ENCODE results near the gene HAGHL.

The HAGHL gene

DNA sequence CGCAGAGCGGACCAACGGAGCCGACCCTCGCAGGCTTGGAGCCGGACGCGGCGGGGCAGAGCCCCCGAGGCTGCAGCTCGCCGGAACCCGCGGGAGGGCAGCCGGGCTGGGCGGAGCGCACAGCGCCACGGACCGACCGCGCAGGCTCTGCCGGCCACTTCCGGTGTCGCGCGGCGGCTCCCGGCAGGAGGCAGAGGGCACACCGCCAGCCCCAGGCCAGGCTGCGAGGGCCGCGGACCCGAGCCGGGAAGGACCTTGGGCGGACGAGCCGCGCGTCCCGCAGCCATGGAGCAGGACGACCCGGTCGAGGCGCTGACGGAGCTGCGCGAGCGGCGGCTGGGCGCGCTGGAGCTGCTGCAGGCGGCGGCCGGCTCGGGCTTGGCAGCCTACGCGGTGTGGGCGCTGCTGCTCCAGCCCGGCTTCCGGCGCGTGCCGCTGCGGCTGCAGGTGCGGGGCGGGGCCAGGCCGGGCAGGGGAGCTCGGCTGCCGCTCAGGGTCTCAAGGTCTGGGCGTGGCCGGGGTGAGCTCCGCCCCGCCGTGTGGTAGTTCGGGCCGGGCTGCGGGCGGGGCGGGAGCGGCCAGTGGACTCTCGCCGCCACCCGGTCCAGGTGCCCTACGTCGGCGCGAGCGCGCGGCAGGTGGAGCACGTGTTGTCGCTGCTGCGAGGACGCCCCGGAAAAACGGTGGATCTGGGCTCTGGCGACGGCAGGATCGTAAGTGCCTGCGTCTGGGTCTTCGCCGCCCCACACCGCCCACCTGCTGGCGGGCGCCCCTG, 5.7 kb upstream of the HAGHL start, which contains the start of gene ANTKMT:
Gene ANTKMT (plus strand): TSS at position 157 of the 775 bp plus-strand sequence. CDS start 129 bp downstream, at position 286.
- DNase-seq (ENCODE audit: low read depth in 2 of 2): peak in 1 of 2 donors; percentile 53

- DNase-seq (ENCODE audit: low read depth in 2 of 2): no peak
Measured at GRCh38 chr16:721765-722540, 5.0 kb upstream of the HAGHL start.

DNA sequence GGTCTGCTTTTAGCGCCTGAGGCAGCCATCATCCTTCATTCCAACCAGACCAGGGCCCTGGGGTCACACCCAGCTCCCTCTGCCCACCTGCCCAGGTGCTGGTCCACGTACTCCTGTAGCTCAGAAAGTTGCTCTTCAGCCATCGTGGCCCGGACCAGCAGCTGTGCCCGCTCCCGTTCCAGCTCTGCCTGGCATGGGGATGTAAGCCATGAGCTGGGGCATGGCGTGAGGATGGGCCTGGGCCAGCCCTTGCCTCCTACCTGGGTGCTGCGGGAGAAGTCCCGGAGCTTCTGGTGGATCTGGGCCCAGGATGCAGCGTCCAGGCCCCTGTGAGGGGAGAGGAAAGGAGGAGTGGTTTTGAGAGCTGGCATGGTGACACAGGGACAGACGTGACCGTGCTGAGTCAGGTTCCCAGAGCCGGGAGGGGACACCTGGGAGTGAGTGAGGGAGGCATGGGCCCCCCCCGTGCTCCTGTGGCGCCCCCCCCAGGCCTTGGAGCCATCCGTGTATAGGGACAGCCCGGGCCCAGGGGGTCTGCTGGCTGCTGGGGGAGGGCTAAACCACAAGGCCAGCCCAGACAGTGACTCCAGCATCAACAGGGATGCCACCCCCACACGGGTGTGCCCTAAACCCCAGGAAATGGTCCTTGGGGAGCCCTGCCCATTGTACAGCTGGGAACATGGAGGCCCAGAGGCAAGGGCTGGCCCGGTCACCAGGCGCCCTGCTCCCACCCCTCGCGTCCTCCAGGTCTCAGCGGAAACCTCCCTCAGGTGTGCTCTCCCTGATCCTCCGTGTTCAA, 3.9 kb upstream of the HAGHL start:
- DNase-seq (ENCODE audit: low read depth in 2 of 2): no peak

DNA sequence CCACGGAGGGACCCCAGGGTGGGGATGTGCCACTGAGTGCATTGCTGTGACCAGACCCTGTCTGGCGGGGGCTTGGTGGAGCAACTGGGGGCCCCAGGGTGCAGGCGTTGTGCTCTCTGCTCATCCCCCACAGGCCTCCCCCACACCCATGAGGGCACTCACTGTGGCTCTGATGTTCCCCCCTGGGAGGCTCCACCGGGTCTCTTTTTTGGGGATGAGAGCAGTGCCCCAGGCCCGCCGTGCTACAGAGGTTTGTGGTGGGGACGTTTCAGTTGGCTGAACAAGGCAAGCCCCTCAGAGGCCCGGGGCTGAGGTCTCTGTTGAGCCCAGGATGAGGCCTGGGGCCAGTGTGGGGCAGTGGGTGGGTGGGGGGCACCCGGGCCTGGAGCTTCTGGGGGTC, 3.2 kb upstream of the HAGHL start:
- no peak for DNase-seq (ENCODE audit: low read depth in 2 of 2)

DNA sequence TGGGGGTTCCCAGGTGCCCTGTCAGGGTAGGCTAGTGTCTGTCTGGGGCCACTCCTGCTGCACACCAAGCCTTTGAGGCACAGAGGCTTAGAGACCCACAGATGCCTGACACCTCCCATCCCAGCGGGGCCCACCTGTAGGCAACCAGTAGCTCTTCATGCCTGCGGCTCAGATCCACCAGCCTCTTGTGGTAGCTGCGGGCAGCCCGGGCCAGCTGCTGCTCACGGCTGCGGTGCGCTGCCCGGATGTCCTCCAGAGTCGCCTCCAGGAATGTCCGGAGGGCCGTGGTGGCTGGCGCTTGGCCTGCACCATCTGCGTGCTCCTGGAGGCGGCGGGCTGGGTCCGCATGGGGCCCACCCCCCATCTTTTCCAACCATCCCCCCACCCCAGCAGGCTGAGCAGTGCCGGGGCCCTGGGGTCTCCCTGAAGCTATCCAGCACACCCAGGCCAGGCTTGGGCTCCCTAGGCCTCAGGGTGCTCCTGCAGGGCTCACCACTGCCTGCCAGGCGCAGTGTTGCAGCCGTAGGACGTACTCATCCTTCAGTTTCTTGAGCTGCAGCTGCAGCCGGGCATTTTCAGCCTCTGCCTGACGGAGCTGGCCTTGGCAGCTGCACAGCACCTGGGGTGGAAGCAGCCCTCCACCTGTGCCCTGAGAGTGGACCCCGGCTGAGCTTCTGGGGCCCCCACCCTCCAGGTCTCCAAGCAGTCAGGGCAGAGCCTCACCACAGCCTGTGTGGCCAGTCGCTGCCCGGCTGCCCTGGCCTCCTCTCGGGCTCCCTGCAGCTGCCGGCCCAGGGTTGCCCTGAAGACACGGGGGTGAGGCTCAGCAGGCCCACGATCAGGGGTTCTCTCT, 2.5 kb upstream of the HAGHL start:
- DNase-seq (ENCODE audit: low read depth in 2 of 2): no peak

DNA sequence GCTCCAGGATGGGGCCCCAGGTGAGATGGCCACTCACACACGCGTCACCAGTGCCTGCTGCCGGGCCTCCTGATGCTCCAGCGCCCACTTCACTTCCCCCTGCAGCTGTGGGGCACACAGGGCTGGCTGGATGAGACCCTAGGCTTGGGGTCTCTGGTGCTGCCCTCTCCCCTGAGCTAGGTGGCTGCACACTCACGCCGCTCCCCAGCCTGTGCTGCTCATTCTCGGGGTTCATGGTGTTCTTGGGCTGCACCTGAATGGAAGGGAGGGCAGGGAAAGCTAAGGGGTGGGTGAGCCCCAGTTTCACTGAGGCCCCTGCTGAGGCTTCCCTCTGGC, 1.9 kb upstream of the HAGHL start:
- no peak for DNase-seq (ENCODE audit: low read depth in 2 of 2)

GRCh38 chr16:725463-726187, 1.3 kb upstream of the HAGHL start:
- no peak for DNase-seq (ENCODE audit: low read depth in 2 of 2)

DNA sequence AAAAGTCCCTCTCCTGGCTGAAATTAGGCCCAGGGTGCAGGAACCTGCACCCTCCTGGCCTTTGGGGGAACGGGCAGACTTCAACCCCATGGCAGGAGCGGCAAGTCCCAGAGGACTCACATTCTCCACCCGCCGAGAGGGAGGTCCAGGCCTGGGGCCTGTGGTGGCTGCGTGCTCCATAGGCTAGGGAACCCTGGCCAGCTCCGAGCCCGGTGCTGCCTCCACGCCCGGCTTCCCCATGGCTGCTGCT, 793 bp upstream of the HAGHL start:
- DNase-seq (ENCODE audit: low read depth in 2 of 2): no peak

DNA sequence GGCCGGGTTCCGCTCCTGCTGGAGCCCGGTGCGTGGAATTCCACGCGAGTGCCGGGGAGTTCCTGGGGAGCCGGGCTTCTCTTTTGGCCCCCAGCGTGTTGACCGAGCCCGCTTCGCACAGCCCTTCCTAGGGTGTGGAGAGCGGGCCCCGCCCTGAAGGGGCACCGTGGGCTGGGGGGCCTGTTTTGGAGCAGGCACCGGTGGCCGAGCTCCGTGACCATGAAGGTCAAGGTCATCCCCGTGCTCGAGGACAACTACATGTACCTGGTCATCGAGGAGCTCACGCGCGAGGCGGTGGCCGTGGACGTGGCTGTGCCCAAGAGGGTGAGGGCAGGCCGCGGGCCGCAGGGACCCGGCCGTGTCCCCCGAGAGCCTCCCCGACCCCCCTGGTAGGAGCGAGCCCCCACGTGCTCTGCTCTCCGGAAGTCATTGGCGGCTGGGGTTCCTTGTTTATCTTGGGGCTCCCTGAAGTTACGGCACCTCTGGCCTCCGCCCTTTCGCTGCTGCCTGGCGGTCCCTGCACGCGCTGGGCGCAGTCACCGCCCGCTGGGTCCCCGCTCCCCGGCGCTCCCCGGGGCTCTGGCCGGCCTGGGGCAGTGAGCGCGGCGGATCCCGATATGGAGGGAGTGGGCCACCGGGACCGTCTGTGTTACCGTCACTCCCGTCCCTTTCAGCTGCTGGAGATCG, 528 bp downstream of the HAGHL start:
- DNase-seq (ENCODE audit: low read depth in 2 of 2): no peak

GRCh38 chr16:728131-728889, 1.4 kb downstream of the HAGHL start:
- peak in 1 of 2 donors; percentile 28 for DNase-seq (ENCODE audit: low read depth in 2 of 2)

- no peak for DNase-seq (ENCODE audit: low read depth in 2 of 2)
Measured at GRCh38 chr16:728890-729744, 2.2 kb downstream of the HAGHL start.

DNA sequence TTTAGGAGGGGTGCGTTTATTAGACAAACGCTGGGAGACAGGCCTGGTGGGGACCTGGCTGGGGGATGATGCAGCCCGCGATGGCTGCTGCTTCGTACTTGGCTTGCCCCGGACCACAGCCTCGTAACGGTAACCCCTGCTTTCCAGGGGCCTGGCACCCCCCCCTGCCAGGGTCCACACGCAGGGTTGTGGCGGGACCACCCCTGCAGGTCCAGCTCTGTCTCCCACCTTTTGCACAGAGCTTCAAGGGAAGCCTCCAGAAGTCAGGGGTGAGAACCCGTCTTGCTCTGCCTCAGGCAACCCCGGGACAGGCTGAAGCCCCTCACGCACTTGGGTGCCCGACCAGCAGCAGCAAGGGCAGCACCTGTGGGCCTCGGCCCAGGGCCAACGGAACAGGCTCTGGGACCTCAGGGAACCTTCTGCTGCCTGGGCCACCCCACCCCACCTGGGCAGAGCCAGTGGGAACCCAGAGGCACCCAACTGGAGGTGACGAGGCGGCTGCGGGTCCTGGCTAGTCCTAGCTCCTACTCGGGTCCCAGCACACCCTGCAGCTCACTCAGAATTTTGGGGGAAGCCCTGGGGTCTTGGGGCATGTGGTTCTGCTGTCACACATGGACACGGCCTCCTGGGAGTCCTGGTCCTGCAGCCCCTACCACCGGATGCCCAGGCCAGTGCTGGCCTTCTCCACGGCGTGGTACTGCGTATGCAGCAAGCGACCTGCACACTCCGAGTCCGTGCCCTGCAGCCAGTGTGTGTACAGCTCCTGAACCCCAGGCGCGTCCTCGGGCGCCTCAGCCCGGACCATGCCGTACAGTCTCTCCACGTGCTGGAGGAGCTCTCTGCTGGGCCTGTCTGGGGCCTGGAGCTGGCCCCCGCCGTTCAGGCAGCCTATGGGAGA, 3.1 kb downstream of the HAGHL start:
- no peak for DNase-seq (ENCODE audit: low read depth in 2 of 2)

- no peak for DNase-seq (ENCODE audit: low read depth in 2 of 2)
Measured at GRCh38 chr16:730666-731509, 4.0 kb downstream of the HAGHL start.

GRCh38 chr16:732332-732731, 5.4 kb downstream of the HAGHL start:
- DNase-seq (ENCODE audit: low read depth in 2 of 2): no peak

DNA sequence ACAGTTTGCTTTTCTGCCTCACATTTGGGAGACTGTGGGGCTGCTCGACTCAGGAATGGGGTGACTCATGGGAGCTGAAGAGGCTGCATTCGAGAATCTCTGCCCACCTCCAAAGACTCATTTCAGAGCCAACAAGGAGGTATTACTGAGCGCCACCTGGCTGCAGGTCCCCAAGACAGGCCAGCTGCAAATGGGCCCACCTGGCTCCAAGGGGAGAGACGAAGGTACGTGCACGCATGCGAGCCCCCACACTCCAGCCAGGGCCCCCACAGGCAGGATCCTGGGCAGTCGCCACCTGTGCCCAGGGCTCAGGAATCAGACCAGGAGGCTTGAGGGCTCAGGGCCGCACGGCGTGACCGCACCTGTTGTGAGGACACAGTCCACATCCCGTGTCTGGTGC, 6.0 kb downstream of the HAGHL start:
- no peak for DNase-seq (ENCODE audit: low read depth in 2 of 2)

DNA sequence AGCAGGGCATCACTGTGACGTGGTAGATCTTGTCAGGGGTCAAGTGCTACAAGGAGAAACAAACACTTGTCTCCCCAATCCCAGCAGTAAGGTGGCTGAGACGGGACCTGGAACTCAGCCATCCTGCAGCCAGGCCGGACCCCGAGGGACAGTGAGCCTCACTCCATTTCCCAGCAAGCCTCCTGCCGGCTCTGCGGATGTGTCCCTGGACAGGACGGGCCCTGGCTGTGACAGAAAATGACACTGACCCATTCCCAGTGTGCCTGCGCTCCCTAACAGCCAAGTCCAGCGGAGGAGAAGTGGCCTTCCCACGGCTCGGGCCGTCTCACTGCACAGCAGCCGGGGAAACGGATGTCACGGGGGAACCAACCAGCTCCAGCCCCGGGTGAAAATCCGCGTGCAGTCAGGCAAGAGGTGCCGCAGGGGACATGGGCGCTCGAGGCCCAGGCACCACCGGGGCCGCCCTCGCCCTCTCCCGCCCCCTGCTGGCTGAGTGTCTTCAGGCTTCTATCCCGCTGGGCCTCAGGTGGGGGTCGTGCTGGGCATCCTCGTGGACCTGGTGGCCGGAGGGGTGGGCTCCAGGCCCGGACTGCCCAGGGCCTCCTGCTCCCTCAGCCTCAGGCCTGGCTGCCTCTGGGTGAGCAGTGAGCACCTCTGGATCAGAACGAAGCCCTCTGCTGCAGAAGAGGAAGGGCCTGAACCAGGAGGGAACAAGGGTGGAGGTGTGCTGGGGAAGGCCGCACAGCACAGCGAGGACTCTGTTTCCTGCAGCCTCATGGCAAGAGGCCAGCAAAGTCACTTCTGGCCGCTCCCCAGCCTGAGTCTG, 6.7 kb downstream of the HAGHL start:
- no peak for DNase-seq (ENCODE audit: low read depth in 2 of 2)

Measured in stimulated activated CD8-positive, alpha-beta memory T cell treated with anti-CD3 and anti-CD28 coated beads, Interleukin-2, amount 100 ng/mL, for 1 hour (primary cell).